A549 (cell line): ENCODE results near the gene ATAD2B. TPM values are rescaled to one million over a fixed set of nuclear protein-coding genes. Genes with fewer than 3 reads are reported as not detected.

Source experiments
- ATAC-seq, 2 experiments: fragments of 200-7000 bp in 1 of 2; fragments of >200 bp in 1 of 2; cut with Nextera tagmentation in 1 of 2; cut with Tn5 transposase in 1 of 2; 3 replicates each; pipeline versions ENCODE4 v1.8.0 to v1.9.1; 2018 to 2020; ENCODE audit warnings: mild to moderate bottlenecking in 1 of 2, moderate library complexity in 1 of 2
- CTCF ChIA-PET: fragments of 300-600 bp; sonication (Branson Sonifier 250); formaldehyde crosslinking; extraction: SDS; loops from one replicate; lab custom pipeline; 2021; ENCODE audit warnings: antibody characterized with exemption, inconsistent platforms; lab: Yijun Ruan, JAX
- POLR2A ChIA-PET: fragments of 350-600 bp; formaldehyde crosslinking; extraction: SDS; loops from one replicate; lab custom pipeline; 2021; ENCODE audit warnings: antibody characterized with exemption, inconsistent platforms; lab: Yijun Ruan, JAX
- DNase-seq, 2 experiments: peaks; one replicate each; pipeline versions ENCODE4 v3.0.0 to v3.0.0-alpha.2; 2011 to 2016; ENCODE audit warnings: low read depth in 1 of 2, low spot score in 1 of 2
- FAIRE-seq: peaks from 2 replicates; lab custom pipeline; 2011; peaks lifted over from hg19 to GRCh38; lab: Jason Lieb, UNC
- H3K27ac ChIP-seq, 2 experiments: fragments of >200 bp; sonication (Bioruptor Twin); formaldehyde crosslinking; 3 replicates each; pipeline ENCODE4 v1.5.1; 2016 to 2017
- H3K4me1 ChIP-seq: fragments of >200 bp; sonication (Bioruptor Twin); formaldehyde crosslinking; 3 replicates; pipeline ENCODE4 v1.6.1; 2016
- H3K4me2 ChIP-seq: fragments of >200 bp; sonication (Bioruptor Twin); formaldehyde crosslinking; 3 replicates; pipeline ENCODE4 v1.6.1; 2016
- H3K4me3 ChIP-seq: fragments of >200 bp; sonication (Bioruptor Twin); formaldehyde crosslinking; 3 replicates; pipeline ENCODE4 v1.5.1; 2016
- H3K9me3 ChIP-seq: fragments of >200 bp; sonication (Bioruptor Twin); formaldehyde crosslinking; 3 replicates; pipeline ENCODE4 v1.6.1; 2016
- BHLHE40 ChIP-seq: IDR thresholded peaks from 2 replicates; pipeline ENCODE4 v1.6.1; 2012; ENCODE audit warnings: low read depth, low read length, inconsistent platforms
- CBX8 ChIP-seq: fragments of 200-600 bp; sonication (generic); IDR thresholded peaks from 2 replicates; pipeline ENCODE4 v1.6.1; 2016
- EHF ChIP-seq: fragments of 250-450 bp; sonication (Bioruptor Pico); IDR thresholded peaks from 2 replicates; pipeline ENCODE4 v1.5.0; 2020; ENCODE audit warnings: mild to moderate bottlenecking
- EHMT2 ChIP-seq: fragments of 200-600 bp; sonication (generic); IDR thresholded peaks from 2 replicates; pipeline ENCODE4 v1.6.1; 2016; ENCODE audit warnings: antibody characterized with exemption, low read depth, mild to moderate bottlenecking, moderate library complexity
- FOXS1 ChIP-seq: fragments of 250-450 bp; sonication (Bioruptor Pico); IDR thresholded peaks from 2 replicates; pipeline ENCODE4 v1.5.0; 2020; ENCODE audit warnings: mild to moderate bottlenecking, moderate library complexity
- HEYL ChIP-seq: fragments of 250-450 bp; sonication (Bioruptor Pico); IDR thresholded peaks from 2 replicates; pipeline ENCODE4 v1.8.0; 2021; ENCODE audit warnings: mild to moderate bottlenecking, moderate library complexity
- HOXB13 ChIP-seq: fragments of 250-450 bp; sonication (Bioruptor Pico); IDR thresholded peaks from 2 replicates; pipeline ENCODE4 v1.5.0; 2020; ENCODE audit warnings: low read depth, mild to moderate bottlenecking, moderate library complexity
- MAFK ChIP-seq: fragments of 450-650 bp; IDR thresholded peaks from 2 replicates; pipeline ENCODE4 v1.6.1; 2014; ENCODE audit not compliant: partially characterized antibody
- MYC ChIP-seq: IDR thresholded peaks from 2 replicates; pipeline ENCODE4 v1.6.1; 2012; ENCODE audit warnings: mild to moderate bottlenecking, inconsistent platforms, low read length, improper control_type of control experiment, borderline replicate concordance
- NPAS2 ChIP-seq: fragments of 250-450 bp; sonication (Bioruptor Pico); IDR thresholded peaks from 2 replicates; pipeline ENCODE4 v1.8.0; 2022; ENCODE audit warnings: mild to moderate bottlenecking, moderate library complexity, borderline replicate concordance
- PBX3 ChIP-seq: IDR thresholded peaks from 2 replicates; pipeline ENCODE4 v1.6.1; 2012
- RCOR1 ChIP-seq: fragments of 150-350 bp; IDR thresholded peaks from 2 replicates; pipeline ENCODE4 v1.6.1; 2014; ENCODE audit warnings: antibody characterized with exemption, low read length, low read depth
- REST ChIP-seq: fragments of 200-600 bp; sonication (generic); IDR thresholded peaks from 2 replicates; pipeline ENCODE4 v1.6.1; 2016; ENCODE audit warnings: antibody characterized with exemption, mild to moderate bottlenecking, moderate library complexity
- RFX5 ChIP-seq: fragments of 450-650 bp; IDR thresholded peaks from 2 replicates; pipeline ENCODE4 v1.7.1; 2014; ENCODE audit warnings: antibody characterized with exemption, mild to moderate bottlenecking, moderate library complexity
- RNF2 ChIP-seq: fragments of 200-600 bp; sonication (generic); IDR thresholded peaks from 2 replicates; pipeline ENCODE4 v1.6.1; 2016; ENCODE audit warnings: low read depth, mild to moderate bottlenecking, antibody characterized with exemption, moderate library complexity, borderline replicate concordance
- TP53 ChIP-seq: fragments of 250-450 bp; sonication (Bioruptor Pico); IDR thresholded peaks from 2 replicates; pipeline ENCODE4 v1.5.0; 2021; ENCODE audit warnings: mild to moderate bottlenecking, moderate library complexity
- ZSCAN20 ChIP-seq: fragments of 250-450 bp; sonication (Bioruptor Pico); IDR thresholded peaks from 2 replicates; pipeline ENCODE4 v1.8.0; 2022; ENCODE audit warnings: mild to moderate bottlenecking, moderate library complexity
- WGBS: methylation state at CpG from one replicate; pipeline ENCODE4 v1.1.6; 2017; ENCODE audit errors: missing lambda C conversion rate; 5-methylcytosine and 5-hydroxymethylcytosine counted together
- polyA plus RNA-seq, 4 experiments: library from polyadenylated mRNA; depleted of rRNA in 3 of 4; stranded (reverse); fragments of >200 nt; fragmentation: RNase III in 1 of 4; extraction: RNeasy Plus Mini Kit Qiagen cat#74134 plus additional on column Dnase treatment in 1 of 4; gene quantifications; 2 replicates in 3 of 4; 3 replicates in 1 of 4; pipeline ENCODE4 v1.2.3, GENCODE V29; 2011 to 2017
- TF ChIP-seq, protein P1 (sequence below): fragments of >200 bp; sonication (Bioruptor Twin); formaldehyde crosslinking; IDR thresholded peaks from 2 replicates; pipeline ENCODE4 v1.6.1; 2016
- TF ChIP-seq, protein P2 (sequence below): fragments of 450-650 bp; IDR thresholded peaks from 2 replicates; pipeline ENCODE4 v1.6.1; 2014; ENCODE audit warnings: antibody characterized with exemption

Gene ATAD2B
- polyA plus RNA-seq, 2 of the 4 experiments (the other 2 are of a cell fraction) = 5.4 to 13.1 TPM

DNA sequence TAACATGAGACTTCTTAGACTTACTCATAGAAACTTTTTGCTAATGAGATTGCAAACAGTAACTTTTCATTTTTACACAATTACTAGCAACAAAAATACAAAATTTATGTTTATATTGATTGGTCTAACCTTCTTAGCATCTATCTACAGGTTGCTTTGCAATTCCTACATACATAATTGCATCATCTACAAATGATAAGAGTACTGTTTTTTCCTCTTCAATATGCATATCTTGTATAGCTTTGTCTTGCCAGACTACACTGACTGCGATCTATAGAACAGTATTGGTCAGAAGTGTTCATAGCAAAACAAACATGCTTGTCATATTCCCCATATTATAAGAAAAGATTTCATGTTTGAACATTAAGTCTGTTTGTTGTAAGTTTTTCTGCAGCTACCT, 87.9 kb downstream of the ATAD2B start:
- POLR2A ChIA-PET = no interaction called here

GRCh38 chr2:23838581-23838980, 88.3 kb downstream of the ATAD2B start:
- 95% methylated on average over 1 of the region's 1 CpG for WGBS
- Histone ChIP-seq H3K4me2 (no peak overlapping the region), H3K4me1 (no peaks in the 10 kb centered on the region), H3K27ac (no peak overlapping the region), H3K9me3 (no peaks in the 10 kb centered on the region), H3K4me3 (no peak overlapping the region)
- ATAC-seq (no peak), DNase-seq (no peak), FAIRE-seq (no peak)
- POLR2A ChIA-PET = no interaction called here
- CTCF ChIA-PET = interaction anchor here (3.7 kb wide), 1 partner anchor 14 kb away, joined by 32 read pairs; no protein-coding TSS in a partner anchor
- TF ChIP-seq EHF (CRISPR knock-in tag) (no peak), MYC (no peak), EHMT2 (no peak), RCOR1 (no peak)
- TF ChIP-seq, protein P1, sequence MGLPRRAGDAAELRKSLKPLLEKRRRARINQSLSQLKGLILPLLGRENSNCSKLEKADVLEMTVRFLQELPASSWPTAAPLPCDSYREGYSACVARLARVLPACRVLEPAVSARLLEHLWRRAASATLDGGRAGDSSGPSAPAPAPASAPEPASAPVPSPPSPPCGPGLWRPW = no peak
- TF ChIP-seq, protein P2, sequence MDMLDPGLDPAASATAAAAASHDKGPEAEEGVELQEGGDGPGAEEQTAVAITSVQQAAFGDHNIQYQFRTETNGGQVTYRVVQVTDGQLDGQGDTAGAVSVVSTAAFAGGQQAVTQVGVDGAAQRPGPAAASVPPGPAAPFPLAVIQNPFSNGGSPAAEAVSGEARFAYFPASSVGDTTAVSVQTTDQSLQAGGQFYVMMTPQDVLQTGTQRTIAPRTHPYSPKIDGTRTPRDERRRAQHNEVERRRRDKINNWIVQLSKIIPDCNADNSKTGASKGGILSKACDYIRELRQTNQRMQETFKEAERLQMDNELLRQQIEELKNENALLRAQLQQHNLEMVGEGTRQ = no peak

More for the DNA sequence above, 87.9 kb downstream of the ATAD2B start:
- H3K4me1 ChIP-seq = no peaks in the 10 kb centered on the region
- H3K9me3 ChIP-seq = no peaks in the 10 kb centered on the region
- no peak for DNase-seq
- CTCF ChIA-PET = no interaction called here
- TF ChIP-seq NPAS2 (no peak), TP53 (CRISPR knock-in tag) (no peak), ZSCAN20 (no peak), CBX8 (no peak), FOXS1 (CRISPR knock-in tag) (no peak), HOXB13 (no peak), BHLHE40 (no peak), MAFK (no peak), HEYL (no peak), REST (no peak), PBX3 (no peak), RFX5 (no peak), RNF2 (no peak)
- TF ChIP-seq, protein P1 = no peak
- 93% methylated on average over 1 of the region's 1 CpG for WGBS
- H3K4me3 ChIP-seq = no peak overlapping the region
- H3K27ac ChIP-seq = no peak overlapping the region
- no peak for FAIRE-seq
- H3K4me2 ChIP-seq = no peak overlapping the region
- no peak for ATAC-seq
